Left renal cortex interstitium (tissue), 4 donors: ENCODE data around the gene CCDC144A. TPM values are rescaled to one million over a fixed set of nuclear protein-coding genes. Genes with fewer than 3 reads are reported as not detected.
"Not testable (repeated sequence)": the region's sequence is repeated elsewhere in the genome, so short reads cannot be mapped to it uniquely, and the experiment has no call there.

Experiments used
- DNase-seq, 4 donors: peaks; one replicate each; pipeline ENCODE4 v3.0.0-alpha.2; 2013; ENCODE audit warnings: low read depth in 4 of 4, low spot score in 2 of 4, missing footprints in 1 of 4
- polyA plus RNA-seq, 4 donors: library from polyadenylated mRNA; unstranded; fragments of 120-200 nt; gene quantifications; one replicate each; pipeline ENCODE4 v1.2.1, GENCODE V29; 2013; ENCODE audit not compliant: insufficient read length in 4 of 4

The CCDC144A gene
- polyA plus RNA-seq, 4 donors = 0.22 to 6.0 (median 0.83) TPM

- no peak for DNase-seq
Observed at GRCh38 chr17:16818821-16819683, 129.0 kb downstream of the CCDC144A start.

DNA sequence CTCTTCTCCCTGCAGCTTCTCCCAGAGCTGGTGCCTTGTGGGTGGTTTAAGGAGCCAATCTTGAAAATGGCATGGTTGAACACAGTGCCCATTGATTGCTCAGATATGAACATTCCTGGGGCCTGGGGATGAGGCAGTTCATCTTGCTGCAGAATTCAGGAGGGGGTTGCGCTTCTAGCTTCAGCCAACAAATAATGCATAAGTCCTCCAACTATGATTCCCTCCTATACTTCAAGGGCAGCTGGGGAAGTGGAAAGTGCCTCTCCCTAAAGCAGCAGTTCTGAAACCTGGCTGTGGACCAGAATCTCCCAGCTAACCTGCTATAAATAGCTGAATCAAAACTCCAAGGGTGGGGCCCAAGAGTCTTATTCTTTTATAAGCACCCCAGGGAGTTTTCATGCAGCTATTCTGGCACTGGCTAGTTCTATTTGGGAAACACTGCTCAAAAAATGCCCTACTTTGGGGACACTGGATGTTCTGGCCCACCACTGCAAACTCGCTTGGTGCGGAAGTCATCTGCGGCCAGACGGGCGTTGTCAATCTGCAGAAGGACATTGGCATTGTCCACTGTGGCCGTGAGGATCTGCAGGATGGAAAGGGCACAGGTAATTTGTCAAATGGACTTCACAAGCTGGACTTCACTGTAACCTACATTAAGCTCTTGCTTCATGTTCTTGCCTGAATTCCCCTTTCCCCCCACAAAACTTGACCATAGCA lies 130.3 kb downstream of the CCDC144A start:
- DNase-seq = no peak

GRCh38 chr17:16820979-16821543 lies 131.0 kb downstream of the CCDC144A start:
- no peak for DNase-seq

DNA sequence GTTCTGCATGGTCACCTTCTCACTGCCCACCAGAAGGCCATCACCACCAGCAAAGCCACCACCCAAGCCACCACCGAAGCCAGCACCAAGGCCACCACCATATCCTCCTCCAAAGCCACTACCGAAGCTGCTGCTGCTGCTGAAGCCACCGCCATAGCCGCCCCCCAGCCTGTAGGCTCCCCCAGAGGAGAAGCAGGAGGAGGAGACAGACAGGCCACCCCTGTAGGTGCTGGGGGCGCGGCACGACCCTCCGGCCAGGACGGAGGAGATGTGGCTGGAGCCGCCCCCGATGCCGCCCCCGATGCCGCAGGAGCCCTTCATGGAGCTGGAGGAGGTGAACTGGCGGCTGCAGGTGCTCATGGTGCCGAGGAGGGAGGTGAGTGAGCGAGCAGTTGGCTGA lies 132.1 kb downstream of the CCDC144A start:
- not testable (repeated sequence) for DNase-seq

- not testable (repeated sequence) for DNase-seq
Observed at GRCh38 chr17:16823768-16824406, 133.8 kb downstream of the CCDC144A start.

Other genes with a start within 250 kb of the CCDC144A start
- 1 to 10 TPM; 4.4 to 5.4 (median 4.9) TPM for gene LRRC75A, start 198.0 kb upstream of the CCDC144A start, polyA plus RNA-seq
- 10 to 100 TPM in 2 of 4 donors, 1 to 10 TPM in 2; 8.6 to 11.8 (median 10.0) TPM for gene ZNF287, start 121.0 kb upstream of the CCDC144A start, polyA plus RNA-seq
- 10 to 100 TPM; 10.2 to 12.6 (median 11.5) TPM for gene ZNF624, start 36.4 kb upstream of the CCDC144A start, polyA plus RNA-seq